SK-N-MC (cell line): ENCODE results near the gene MGAT4B.

Source experiments
- EZH2 ChIP-seq: fragments of 200-600 bp; sonication (generic); IDR thresholded peaks from one replicate; pipeline ENCODE4 v1.6.1; 2017; ENCODE audit warnings: antibody characterized with exemption
- FOXP2 ChIP-seq: optimal IDR thresholded peaks from 2 replicates; pipeline ENCODE3; 2011; ENCODE audit warnings: mild to moderate bottlenecking, moderate library complexity; ENCODE audit not compliant: insufficient read depth; ENCODE audit errors: extremely low read length, control extremely low read depth
- POLR2AphosphoS5 ChIP-seq: IDR thresholded peaks from 2 replicates; pipeline ENCODE4 v1.6.1; 2012; ENCODE audit warnings: mild to moderate bottlenecking, low read depth, low read length, borderline replicate concordance

- no peak for TF ChIP-seq POLR2AphosphoS5
- no peak for TF ChIP-seq EZH2
- no peak for TF ChIP-seq FOXP2
Measured at GRCh38 chr5:179816796-179817469, 10.3 kb upstream of the MGAT4B start.
